Stimulated activated CD8-positive, alpha-beta memory T cell treated with anti-CD3 and anti-CD28 coated beads, Interleukin-15, amount 100 ng/mL, for 48 hours (primary cell): ENCODE measurements around the gene OPA1.
"Not testable (repeated sequence)": the region's sequence is repeated elsewhere in the genome, so short reads cannot be mapped to it uniquely, and the experiment has no call there.

ENCODE experiments used
- DNase-seq, 2 donors: peaks; one replicate each; pipeline ENCODE4 v3.0.0-alpha.2; 2020; ENCODE audit warnings: low read depth in 2 of 2

The OPA1 gene

GRCh38 chr3:193590088-193590856 lies 2.7 kb upstream of the OPA1 start:
- no peak for DNase-seq

- peak; percentile 18 to 46 for DNase-seq
These were observed 641 bp downstream of the OPA1 start for GRCh38 chr3:193593668-193594030.

GRCh38 chr3:193594946-193595689 lies 2.1 kb downstream of the OPA1 start:
- no peak for DNase-seq

GRCh38 chr3:193595939-193596487 lies 3.0 kb downstream of the OPA1 start:
- no peak for DNase-seq

- no peak for DNase-seq
These were observed 5.2 kb downstream of the OPA1 start for GRCh38 chr3:193598202-193598601.

GRCh38 chr3:193599393-193599792 lies 6.4 kb downstream of the OPA1 start:
- DNase-seq, result no peak

- DNase-seq, result no peak
These were observed 12.9 kb downstream of the OPA1 start for GRCh38 chr3:193605876-193606275.

- DNase-seq, result not testable (repeated sequence)
These were observed 13.9 kb downstream of the OPA1 start for GRCh38 chr3:193606892-193607291.

- DNase-seq, result not testable (repeated sequence)
These were observed 17.5 kb downstream of the OPA1 start for GRCh38 chr3:193610516-193610915.

GRCh38 chr3:193614430-193614829 lies 21.4 kb downstream of the OPA1 start:
- DNase-seq, result no peak

- DNase-seq, result no peak
These were observed 24.6 kb downstream of the OPA1 start for GRCh38 chr3:193617628-193618027.

- DNase-seq, result no peak
These were observed 27.0 kb downstream of the OPA1 start for GRCh38 chr3:193620057-193620456.

GRCh38 chr3:193620650-193621049 lies 27.6 kb downstream of the OPA1 start:
- no peak for DNase-seq

GRCh38 chr3:193621127-193621526 lies 28.1 kb downstream of the OPA1 start:
- DNase-seq, result no peak

- DNase-seq, result no peak
These were observed 37.0 kb downstream of the OPA1 start for GRCh38 chr3:193630005-193630404.

GRCh38 chr3:193637831-193638230 lies 44.8 kb downstream of the OPA1 start:
- DNase-seq, result no peak

GRCh38 chr3:193638833-193639232 lies 45.8 kb downstream of the OPA1 start:
- DNase-seq, result no peak

GRCh38 chr3:193640165-193640715 lies 47.2 kb downstream of the OPA1 start:
- DNase-seq, result no peak

- DNase-seq, result no peak
These were observed 47.9 kb downstream of the OPA1 start for GRCh38 chr3:193640728-193641439.

GRCh38 chr3:193641440-193641775 lies 48.4 kb downstream of the OPA1 start:
- DNase-seq, result no peak

- DNase-seq, result no peak
These were observed 52.8 kb downstream of the OPA1 start for GRCh38 chr3:193645806-193646205.

GRCh38 chr3:193648542-193649076 lies 55.6 kb downstream of the OPA1 start:
- no peak for DNase-seq
